NCI-H524 treated with DMSO at 0.1 percent for 48 hours (cell line): ENCODE results near the gene GPR85.
"Not testable (repeated sequence)": the region's sequence is repeated elsewhere in the genome, so short reads cannot be mapped to it uniquely, and the experiment has no call there.

Experiments used
- DNase-seq: peaks from one replicate; lab custom pipeline; 2025; lab: John Stamatoyannopoulos, UW

Gene GPR85

DNA sequence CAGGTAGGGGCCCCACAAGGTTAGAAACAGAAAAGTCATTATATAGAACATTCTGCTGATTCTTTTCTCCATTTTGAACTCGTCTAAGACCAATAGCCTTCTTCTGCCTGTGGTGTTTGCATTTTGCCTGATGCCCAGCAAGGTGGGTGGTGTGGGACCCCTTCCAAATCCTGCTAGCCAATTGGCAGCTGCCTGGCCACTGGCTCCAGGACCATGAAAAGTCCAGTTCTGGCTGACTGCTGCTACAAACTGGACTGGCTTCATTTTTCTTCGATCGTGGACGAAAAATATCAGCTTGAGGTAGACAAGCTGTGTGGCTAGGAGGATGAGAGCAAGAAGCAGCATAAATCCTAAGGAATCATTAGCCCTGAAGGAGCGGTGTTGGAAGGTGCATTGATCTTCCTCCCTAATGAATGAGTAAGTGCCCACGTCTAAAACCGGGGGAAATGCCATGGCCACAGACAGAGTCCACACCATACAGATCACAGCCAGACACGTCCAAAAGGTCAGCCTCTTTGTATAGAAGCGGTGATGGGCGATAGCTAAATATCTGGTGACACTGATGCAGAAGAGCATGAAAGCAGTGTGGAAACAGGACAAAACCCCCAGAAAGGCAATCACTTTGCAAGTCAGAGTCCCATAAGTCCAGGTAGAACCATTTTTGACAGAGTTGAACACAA is 2.7 kb downstream of the GPR85 start:
- no peak for DNase-seq

DNA sequence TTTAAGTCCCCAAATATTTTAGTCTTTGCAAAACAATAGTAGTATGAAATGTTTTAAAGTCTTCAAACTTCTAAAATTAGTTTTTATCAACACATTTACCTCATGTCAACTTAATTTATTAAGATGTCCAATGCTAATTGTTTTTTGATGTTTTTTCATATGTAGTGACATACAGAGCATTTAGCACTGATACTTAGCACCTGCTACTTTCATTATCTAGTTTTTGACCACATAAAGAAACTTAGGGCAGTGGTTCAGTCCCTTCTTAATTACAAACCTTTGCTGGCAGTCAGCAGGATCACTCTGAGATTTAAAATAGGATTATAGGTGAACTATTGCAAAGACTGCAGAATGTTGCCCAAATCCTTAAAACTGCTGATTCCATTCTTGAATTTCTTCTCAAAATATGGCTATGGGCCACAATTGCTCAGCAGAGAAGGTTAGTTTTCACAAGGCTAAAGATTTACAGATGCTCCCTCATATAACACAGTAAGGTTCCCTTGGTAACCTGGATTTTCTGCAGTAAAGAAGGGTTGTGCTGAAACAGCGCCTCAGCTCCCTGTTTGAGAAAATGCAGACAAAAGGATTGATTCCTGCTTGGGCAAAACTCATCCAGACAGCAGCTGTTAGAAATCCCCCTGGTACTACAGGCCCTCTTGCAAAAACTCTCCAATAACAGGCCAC is 3.4 kb downstream of the GPR85 start:
- DNase-seq, result no peak

DNA sequence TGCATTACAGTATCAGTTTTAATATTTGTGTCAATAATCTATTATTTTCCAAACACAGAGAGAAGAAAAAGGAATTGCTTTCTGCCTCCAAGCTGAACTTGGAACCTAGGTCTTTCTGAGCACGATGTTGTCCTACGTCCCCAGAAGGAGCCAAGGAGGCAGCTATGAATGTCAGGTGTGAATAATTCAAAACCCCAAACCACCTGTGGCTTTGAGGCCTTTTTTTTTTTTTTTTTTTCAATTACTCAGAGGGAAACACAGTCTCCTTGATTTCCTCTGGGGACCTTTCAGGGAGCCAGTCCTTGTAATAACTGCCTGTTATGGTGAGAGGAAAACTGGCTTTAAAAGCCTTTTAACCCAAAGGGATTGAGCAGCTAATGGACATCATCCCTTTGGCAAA is 8.3 kb downstream of the GPR85 start:
- DNase-seq, result no peak

DNA sequence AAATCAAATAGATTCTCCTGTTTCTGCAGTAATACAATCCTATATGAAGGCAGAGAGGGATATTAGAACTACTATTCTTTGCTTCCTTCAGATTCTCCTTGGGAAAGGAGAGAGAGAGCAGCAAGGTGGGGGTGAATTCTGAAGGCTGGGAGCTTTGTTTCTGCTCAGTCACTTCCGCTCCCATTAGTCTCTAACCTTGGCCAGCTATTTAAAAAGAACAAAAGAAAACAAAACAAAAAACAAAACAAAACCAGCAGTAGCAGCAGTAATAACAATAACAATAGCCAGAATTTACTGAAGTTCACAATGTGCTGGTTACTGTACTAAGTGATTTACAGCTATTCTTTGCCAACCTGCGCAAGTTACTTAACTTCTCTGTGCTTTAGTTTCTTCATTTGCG is 9.9 kb downstream of the GPR85 start:
- DNase-seq, result no peak

DNA sequence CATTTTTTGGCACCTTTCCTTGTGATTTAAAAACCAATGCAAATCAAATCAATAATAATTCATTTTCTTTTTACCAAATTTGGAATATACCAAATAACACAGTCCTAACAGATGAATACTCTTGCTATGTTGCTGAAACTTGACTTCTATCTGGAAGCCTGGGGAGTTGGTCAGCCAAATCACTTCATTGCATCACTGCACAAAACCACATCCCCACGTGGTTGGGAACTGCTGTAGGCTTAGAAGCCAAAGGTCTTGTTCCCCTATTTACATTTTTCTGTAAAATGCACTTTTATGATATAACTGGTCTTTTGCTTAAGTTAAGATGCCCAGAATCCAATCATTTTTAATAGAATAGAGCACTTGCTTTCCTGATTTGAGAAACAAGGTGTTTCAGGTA is 15.2 kb downstream of the GPR85 start:
- no peak for DNase-seq

DNA sequence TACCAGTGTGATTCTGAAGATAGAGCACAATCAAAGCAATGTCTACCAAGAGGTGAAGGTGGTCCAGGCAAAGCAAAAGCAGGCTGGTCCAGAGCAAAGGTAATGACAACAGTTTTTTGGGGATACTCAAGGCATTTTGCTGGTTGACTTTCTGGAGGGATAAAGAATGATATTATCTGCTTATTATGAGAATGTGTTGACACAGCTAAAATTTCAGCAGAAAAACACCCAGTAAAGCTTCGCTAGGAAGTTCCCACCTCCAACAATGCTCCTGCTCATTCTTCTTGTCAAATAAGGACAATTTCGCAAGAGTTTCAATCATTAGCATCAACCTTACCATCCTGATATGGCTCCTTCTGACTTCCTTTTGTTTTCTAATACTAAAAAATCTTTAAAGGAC is 24.1 kb downstream of the GPR85 start:
- no peak for DNase-seq

DNA sequence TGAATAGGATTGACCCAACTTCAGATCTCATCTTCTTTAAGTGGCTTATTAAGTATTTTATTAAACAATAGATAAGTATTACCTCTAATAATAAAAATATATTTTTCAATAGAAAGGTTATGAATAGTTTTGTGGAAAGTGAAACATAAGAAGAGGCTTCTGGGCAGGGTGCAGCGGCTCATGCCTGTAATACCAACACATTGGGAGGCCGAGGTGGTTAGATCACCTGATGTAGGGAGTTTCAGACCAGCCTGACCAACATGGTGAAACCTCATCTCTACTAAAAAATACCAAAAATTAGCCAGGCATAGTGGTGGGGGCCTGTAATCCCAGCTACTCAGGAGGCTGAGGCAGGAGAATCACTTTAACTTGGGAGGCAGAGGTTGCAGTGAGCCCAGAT is 26.5 kb downstream of the GPR85 start:
- DNase-seq, result no peak

DNA sequence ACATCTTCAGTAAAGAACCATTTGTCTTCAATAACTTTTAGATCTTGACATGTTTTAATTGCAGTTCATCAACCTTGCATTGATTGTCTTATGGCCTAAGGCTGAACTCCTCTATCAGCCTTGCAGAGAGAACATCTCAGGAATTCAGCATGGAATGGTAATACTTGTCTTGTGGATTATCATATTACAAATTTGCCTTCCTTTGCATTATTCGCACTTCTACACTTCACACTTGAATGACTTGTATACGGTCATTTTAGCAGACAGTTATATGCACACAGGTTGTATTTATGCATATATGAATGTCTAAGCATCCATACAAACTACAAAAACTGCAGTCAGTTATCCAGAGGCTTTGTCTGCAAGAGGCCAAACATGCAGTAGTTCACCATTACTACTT is 31.7 kb downstream of the GPR85 start:
- no peak for DNase-seq

DNA sequence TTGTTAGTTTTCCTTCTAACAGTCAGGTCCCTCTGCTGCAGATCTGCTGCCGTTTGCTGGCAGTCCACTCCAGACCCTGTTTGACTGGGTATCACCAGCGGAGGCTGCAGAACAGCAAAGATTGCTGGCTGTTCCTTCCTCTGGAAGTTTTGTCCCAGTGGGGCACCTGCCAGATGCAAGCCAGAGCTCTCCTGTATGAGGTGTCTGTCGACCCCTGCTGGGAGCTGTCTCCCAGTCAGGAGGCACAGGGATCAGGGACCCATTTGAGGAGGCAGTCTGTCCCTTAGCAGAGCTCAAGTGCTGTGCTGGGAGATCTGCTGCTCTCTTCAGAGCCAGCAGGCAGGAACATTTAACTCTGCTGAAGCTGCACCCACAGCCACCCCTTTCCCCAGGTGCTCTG is 32.4 kb downstream of the GPR85 start:
- not testable (repeated sequence) for DNase-seq

DNA sequence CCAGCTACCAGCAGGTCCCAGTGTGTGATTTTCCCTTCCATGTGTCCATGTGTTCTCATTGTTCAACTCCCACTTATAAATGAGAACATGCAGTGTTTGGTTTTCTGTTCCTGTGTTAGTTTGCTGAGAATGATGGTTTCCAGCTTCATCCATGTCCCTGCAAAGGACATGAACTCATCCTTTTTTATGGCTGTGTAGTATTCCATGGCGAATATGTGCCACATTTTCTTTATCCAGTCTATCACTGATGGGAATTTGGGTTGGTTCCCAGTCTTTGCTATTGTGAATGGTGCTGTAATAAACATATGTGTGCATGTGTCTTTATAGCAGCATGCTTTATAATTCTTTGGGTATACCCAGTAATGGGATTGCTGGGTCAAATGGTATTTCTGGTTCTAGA is 37.4 kb downstream of the GPR85 start:
- DNase-seq, result not testable (repeated sequence)

DNA sequence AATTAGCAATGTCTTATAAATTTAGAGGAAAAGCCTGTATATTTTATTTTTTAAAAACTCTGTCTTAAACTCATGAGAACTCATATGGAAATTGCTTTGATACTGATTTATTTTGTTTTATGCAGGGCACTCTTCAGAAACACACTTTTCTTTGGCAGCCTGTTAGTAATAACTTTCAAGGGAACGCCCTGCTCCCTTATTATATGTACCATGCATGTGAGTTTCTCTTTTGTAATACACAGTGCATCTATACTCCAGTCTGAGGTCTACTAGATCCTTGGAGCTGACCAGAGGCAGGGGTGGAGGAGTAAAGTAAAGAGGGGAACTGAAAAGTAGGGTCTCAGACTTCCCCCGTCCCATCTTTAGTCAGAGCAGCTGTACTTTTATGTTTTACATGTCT is 40.2 kb downstream of the GPR85 start:
- DNase-seq, result no peak

DNA sequence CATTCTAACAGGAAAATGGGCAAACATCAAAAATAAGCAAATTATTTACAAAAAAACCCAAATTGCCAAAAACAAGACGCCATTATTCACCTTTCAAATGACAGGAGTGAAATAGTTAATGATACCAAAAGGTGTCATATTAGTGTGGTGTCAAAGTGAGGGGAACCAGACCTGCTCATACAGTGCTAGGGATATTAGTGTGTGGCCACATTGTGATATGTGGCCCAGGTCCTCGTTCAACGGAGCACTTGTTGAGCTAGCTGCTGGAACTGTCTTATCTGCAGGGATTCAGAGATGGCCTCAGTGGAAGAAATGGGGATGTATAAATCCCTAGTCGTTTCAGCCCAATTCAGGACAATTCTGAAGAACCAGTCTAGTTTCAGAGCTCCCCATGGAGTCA is 41.2 kb downstream of the GPR85 start:
- DNase-seq, result no peak

DNA sequence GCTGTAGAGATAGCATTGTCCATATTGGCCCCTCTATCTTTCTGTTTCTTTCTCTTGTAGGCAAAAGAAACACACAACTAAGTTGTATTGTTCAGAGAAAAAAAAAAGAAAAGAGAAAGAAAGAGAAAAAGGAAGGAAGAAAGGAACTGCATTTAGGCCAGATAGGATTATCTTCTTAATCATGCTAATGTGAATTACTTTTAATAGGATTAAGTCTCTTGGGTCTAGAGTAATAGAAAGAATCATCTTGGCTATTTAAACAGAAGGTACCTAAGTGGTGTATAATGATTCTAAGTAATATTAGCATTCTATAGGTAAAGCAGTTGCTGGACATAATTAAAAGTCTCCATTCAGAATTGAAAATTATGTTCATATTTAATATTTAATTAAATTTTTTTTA is 42.2 kb downstream of the GPR85 start:
- DNase-seq, result peak; percentile 46

DNA sequence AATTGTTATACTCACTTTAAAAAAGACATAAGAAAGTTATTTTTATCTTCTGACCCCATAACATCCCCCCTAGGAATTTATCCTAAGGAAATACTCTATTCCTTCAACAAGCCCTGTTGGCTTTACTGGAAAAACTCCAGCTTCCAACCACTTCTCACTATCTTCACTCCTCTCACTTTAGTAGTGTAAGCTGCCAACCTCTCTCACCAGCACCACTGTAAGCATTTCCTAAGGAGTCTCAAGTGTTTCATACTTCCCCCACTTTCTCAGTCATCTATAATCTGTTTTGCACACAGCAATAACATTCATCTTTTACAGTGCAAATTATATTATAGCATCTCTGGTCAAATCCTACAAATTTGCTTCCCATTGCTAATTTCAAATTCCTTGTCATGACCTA is 45.8 kb downstream of the GPR85 start:
- DNase-seq, result no peak

DNA sequence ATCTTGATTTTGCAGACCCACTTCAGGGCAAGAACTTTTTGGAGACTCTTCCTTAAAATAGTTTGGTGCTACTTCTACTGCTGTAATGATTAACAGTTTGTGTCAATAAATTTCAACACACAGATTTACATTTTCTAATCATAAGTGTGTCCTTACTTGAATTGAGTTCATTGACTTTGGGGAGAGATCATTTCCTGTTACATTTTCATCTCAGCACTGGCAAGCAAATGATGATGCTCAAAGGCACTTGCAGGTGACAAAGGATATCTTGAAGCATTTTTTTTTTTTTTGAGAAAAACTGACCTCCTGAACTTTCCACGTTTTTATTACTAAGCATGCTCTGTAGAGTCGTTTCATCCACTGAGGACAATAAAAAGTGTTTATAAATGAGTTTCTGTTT is 52.7 kb downstream of the GPR85 start:
- DNase-seq, result no peak
